Stimulated activated CD8-positive, alpha-beta memory T cell treated with anti-CD3 and anti-CD28 coated beads, Interleukin-4, amount 100 ng/mL, for 1 hour (primary cell): ENCODE data around the gene FAM81B.
"Not testable (repeated sequence)": the region's sequence is repeated elsewhere in the genome, so short reads cannot be mapped to it uniquely, and the experiment has no call there.

ENCODE experiments used
- DNase-seq, 2 donors: peaks; one replicate each; pipeline ENCODE4 v3.0.0-alpha.2; 2020; ENCODE audit warnings: low read depth in 2 of 2, low spot score in 1 of 2

The FAM81B gene, protein sequence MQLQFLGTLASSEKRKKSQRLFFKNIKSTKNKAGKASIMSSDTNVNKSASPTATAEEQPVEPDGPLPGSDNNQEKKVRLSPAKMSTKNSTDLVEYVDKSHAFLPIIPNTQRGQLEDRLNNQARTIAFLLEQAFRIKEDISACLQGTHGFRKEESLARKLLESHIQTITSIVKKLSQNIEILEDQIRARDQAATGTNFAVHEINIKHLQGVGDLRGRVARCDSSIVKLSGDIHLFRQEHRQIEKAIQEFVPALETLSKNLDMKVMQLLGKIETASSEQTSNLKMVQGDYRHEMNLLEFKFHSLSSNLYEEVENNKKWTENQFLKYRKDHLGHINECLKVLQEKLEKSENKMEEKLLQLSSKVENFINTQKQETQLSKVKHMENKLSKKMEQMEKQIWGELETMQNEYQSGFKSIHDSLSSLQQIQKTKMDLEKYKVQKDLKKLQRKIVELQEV

DNA sequence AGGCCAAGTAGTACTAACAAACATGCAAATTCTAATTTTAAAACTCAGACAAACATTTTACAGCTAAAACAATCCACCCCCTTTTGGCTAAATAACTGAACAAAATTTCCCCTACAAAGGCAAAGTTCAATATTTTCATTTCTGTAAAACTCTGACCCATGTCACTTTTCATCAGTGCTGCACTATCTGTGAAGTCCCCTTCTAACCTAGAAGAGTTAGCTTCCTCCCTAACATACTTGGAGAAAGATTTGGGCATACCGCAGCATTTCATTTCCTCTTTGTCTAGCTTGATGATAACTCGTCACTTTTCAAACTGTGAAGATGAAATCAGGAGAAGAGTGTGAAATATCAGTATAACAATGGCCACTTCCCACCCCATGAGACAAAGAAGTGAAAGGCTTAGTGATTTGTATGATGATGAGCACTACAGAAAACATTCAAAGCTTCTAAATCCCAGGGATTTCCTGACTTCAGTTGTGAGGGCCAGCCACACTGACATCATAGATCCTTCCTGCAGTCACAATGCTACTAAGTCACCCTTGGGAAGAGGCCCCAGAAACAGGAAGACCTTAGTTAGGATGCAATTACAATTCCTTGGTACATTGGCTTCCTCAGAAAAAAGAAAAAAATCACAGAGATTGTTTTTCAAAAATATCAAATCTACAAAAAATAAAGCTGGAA is at the start of gene FAM81B:
Gene FAM81B, plus strand, starts transcription at position 555 of the 681 bp plus-strand sequence. Its CDS starts 24 bp downstream, at position 579.
- DNase-seq = no peak

DNA sequence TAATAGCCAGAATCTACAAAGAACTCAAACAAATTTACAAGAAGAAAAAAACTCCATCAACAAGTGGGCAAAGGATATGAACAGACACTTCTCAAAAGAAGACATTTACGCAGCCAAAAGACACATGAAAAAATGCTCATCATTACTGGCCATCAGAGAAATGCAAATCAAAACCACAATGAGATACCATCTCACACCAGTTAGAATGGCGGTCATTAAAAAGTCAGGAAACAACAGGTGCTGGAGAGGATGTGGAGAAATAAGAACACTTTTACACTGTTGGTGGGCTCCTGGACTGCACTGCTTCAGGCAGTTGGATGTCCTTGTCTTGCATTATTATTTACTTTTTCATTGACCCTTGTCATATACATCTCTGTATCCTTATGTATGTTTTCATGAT is 49.7 kb upstream of the FAM81B start:
- not testable (repeated sequence) for DNase-seq

DNA sequence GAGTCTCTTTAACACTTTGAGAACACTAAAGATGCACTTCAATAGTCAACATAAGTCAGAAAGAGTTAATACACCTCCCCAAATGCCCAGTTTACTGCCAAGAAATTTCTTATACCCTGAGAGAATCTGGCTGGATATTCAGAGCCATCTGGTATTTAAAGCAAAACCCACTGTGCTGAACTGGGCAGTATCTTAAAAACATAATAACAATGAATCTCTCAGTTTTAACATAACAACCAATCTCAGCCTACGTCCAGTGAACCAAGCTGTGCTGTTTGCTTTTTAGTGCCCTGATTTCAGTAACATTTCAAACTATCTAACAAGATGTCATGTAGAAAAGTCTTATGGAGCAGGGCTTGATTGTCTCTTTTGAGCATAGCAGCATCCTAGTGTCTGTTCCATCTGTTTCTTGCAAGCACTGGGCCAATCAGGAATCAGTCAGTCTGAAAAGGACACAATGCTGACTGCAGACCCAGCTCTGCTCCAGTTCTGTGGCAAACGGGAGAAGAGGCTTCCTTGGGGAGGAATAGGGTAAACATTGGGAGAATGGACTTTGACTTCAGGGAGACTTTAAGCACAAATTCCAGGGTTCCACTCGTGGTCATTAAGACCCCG is 43.6 kb upstream of the FAM81B start:
- DNase-seq = no peak

DNA sequence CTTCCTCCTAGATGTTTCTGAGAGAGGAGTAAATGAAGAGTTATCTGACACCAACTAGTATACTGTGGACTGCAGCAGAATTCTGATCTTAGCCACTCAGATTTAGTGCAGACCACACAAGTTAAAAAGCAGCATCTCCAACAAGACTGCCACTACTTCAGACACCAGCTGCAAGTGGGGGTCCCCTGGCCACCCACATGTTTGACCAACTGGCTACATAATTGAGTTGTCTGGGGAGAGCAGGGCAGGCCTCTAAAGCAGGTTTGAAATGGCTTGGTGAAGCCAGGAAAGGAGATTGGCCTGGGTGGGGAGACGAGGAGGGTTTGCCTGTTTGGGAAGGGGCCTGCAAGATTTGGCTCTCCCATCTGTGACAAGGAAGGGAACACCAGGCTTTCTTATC is 40.5 kb upstream of the FAM81B start:
- no peak for DNase-seq

DNA sequence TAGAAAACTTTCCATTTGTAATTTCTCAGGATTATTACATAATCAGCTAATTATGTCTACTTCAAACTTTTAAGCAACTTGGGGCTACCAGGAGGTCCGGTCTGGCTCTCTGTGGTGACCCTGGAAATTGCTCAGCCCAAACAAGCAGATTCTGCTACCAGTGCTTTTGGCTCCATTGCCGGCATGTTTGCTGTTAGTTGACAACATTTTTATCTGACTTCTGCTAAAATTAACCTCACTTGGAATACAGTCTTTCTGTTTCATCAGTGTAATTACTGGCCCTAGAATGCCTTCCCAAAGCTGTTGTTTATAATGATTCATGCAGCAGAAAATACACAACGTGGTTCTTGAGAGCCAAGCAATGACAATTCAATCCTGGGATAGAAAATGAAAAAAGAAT is 38.5 kb upstream of the FAM81B start:
- no peak for DNase-seq

DNA sequence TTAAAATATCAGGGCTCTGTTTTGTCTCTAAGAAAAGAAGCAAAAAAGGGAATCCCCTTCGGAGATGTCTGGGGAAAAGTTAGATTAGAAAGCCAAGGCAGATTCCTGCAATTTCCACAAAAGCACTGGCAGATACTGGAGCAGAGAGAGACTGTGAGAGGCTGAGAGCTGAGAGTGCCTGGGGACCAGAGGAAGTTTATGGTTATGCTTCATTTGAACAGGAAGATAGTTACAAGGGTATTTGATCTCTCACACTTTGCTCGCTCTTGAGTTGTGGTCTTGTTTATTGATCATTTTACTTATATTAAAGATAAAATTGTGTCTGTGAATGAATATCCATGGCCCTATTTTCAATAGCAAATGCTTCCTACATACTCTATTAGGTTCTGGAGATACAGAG is 32.8 kb upstream of the FAM81B start:
- no peak for DNase-seq

DNA sequence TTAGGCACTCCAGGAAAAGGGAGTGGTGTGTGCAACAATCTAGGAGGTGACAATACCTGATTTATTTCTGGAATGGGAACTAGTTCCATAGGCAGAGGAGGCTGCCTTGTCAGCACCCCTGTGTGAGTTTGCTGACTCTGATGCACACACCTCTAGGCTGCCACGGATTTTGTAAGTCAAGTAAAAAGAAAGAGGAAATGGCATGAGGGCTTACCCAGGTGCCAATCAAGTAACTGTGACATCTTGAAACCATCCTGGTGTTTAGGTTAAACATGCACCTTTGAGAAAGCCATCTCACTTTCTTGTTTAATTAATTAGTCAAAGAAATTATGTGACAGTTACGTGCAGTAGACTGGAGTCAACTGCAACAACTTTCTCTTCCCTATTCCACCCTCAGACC is 32.3 kb upstream of the FAM81B start:
- no peak for DNase-seq

DNA sequence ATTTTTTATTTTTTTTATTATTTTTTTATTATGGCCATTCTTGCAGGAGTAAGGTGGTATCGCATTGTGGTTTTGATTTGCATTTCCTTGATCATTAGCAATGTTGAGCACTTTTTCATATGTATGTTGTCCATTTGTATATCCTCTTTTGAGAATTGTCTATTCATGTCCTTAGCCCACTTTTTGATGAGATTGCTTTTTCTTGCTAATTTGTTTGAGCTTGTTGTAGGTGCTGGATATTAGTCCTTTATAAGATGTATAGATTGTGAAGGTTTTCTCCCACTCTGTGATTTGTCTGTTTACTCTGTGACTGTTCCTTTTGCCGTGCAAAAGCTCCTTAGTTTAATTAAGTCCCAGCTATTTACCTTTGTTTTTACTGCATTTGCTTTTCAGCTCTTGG is 30.5 kb upstream of the FAM81B start:
- DNase-seq = not testable (repeated sequence)

DNA sequence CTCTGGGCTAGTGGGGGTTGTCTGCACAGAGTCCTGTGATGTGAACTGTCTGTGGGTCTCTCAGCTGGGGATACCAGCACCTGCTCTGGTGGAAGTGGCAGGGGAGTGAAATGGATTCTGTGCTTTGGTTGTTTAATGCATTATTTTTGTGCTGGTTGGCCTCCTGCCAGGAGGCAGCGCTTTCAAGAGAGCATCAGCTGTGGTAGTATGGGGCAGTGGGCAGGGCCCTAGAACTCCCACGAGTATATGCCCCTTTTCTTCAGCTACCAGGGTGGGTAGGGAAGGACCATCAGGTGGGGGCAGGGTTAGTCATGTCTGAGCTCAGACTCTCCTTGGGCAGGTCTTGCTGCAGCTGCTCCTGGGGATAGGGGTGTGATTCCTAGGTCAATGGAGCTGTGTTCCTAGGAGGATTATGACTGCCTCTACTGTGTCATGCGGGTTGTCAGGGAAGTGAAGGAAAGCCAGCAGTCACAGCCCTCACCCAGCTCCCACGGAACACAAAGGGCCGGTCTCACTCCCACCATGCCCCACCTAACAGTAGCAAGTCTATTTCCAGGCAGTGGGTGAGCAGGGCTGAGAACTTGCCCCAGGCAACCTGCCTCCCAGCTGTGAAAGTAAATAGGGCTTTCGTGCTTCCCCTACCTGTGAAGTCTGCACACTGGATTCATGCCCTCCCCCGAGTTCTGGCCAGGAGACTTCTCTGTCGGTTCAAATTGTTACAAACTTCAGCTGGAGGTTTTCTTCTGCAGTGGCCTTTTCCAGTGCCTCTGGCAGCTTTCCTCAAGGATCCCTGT is 25.7 kb upstream of the FAM81B start:
- DNase-seq = no peak

DNA sequence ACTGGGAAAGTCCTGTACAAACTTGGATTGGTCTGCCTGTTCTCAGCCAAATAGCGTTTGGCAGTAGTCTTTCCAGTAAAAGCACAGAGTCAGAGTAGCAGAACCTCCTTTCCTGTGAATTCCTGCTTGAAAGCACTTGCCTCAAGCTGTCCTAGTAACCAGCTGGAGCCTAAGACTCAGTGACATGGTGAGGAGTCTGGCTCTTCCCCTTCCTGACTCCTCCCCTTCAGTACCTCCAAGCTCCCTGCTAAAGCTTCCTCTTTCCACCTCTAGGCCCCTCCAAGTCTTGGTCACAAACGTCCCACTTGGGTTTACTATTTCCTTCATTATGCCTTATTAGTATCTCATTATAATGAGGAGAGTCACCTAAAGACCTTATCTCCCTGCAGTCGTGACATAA is 21.4 kb upstream of the FAM81B start:
- DNase-seq = no peak

DNA sequence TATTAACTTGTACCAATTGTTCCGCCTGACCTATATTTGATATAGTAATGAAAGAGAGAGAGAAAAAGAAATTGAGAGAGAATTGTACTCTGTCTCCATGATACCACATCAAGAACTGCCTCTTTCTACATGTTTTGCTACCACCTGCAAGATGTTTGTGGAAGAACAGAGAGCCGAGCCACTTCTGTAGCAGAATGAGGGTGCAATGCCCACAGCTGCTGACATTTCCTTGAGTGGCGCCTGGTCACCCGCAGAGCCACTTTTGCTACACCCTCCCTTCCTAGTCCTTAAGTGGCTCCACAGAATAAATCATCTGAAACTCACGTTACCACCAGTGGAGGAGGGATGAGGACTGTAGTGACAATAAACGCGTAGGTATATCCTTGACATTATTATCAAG is 17.1 kb upstream of the FAM81B start:
- no peak for DNase-seq

DNA sequence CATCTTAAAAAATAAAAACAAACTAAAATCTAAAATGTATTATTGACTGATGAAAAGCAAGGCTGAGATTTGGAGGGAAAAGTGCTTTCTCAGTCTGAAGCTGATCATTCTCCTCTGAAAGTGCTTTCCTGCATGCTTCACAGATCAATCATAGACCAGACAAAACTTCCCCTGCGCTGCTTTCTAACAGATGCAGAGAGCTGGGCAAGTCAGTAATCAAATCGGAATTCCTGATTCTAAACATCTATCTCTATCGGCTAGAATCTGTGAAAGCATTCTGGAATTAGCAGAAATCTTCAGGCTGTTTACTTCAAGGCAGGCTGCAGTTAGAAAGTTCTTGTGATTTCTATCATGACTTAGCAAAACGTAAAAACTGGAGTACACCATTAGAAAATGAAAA is 15.6 kb upstream of the FAM81B start:
- no peak for DNase-seq

DNA sequence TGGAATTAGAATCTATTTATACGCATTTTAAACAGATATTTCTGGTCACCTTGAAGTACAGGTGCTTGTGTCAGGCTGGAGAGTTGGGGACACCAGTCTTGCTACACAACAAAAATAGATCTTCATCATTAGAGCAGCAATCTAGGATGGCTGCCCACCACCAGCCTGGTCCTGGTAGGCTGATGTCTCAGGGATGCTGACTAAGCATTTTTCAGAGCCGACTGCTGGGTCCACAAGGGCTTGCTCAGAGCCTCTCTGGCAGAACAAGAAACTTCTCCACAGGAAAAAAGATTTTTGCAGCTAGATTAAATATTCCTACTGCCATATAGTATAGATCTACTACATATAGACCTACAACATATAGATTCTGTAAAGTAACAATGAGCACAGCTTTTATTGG is 12.0 kb upstream of the FAM81B start:
- no peak for DNase-seq

DNA sequence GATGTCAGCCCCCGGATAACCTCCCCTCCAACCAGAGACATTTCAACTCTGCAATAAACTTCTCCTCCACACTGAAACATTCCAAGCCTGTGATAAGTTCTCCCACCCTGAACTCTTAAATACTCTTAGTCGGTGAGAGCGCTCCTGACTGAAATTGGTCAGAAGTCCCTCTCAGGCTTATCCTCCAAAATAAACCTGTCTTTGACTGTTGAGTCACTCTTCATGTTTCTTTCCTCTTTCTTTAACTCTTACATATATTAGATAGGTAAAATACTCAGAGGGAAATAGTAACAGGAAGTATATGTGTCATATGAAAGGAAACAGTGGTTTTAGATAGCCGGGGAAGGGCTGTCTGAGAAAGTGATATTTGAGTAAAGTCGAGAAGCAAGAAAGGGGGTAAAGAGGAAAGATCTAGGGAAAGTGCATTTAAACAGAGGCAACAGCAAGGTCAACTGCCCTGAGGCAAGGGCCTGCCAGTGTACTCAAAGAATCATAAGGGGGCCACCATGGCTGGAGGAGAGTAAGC is 11.0 kb upstream of the FAM81B start:
- DNase-seq = no peak

DNA sequence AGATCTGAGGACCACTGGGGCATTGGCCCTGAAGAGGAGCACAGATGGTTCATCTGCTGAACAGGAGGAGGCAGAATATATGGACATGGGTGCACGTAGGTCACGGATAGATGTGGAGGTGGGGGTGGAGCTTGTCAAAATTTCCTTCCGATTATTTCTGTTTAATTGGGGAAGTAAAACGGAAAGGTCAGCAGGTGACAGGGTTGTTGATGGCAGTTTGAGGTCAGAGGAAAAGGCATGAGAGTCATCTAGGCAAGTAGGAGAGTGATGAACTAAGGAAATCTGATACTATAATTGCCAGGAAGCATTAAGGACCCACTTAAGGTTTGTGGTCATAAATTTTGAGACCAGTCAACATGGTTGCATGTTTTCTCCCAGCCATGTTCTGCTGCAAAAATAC is 8.4 kb upstream of the FAM81B start:
- no peak for DNase-seq

DNA sequence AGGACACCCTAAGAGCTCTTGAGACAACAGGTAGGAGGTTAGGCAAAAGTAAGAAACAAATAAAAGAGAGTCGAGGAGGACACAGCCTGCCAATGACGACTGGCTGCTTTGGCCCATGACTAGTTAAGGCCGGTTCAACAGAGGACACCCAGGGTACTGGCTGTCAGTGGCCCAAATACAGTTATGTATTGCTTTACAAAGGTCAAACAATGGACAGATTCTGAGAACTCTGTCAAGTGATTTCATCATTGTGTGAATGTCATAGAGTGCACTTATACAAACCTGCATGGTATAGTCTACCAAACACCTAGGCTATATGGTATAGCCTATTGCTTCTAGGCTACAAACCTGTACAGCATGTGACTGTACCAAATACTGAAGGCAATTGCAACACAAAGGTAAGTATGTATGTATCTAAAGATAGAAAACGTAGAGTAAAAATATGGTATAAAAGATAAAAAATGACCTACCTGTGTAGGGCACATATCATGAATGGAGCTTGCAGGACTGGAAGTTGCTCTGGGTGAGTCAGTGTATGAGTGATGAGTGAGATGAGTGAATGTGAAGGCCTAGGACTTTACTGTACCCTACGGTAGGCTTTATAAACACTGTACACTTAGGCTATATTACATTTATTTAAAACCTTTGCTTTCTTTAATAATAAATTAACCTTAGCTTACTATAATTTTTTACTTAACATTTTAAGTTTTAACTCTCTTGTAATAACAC is 6.5 kb upstream of the FAM81B start:
- no peak for DNase-seq

DNA sequence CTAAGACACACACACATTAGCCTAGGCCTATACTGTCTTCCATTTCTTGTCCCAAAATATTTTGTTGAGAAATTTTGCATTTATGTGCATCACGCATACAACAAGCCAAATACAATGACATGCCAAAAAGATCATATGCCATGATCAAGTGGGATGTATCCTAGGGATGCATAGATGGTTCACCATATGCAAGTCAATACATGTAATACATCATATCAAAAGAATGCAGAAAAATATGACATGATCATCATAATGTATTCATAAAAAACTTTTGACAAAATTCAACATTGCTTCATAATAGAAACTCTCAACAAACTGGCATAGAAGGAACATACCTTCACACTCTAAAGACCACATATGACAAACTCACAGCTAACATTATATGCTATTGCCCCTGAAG is 5.8 kb upstream of the FAM81B start:
- DNase-seq = no peak

DNA sequence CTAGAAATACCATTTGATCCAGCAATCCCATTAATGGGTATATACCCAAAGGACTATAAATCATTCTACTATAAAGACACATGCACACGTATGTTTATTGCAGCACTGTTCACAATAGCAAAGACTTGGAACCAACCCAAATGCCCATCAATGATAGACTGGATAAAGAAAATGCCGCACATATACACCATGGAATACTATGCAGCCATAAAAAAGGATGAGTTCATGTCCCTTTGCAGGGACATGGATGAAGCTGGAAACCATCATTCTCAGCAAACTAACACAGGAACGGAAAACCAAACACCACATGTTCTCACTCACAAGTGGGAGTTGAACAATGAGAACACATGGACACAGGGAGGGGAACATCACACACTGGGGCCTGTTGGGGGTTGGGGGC is 799 bp downstream of the FAM81B start:
- DNase-seq = not testable (repeated sequence)

DNA sequence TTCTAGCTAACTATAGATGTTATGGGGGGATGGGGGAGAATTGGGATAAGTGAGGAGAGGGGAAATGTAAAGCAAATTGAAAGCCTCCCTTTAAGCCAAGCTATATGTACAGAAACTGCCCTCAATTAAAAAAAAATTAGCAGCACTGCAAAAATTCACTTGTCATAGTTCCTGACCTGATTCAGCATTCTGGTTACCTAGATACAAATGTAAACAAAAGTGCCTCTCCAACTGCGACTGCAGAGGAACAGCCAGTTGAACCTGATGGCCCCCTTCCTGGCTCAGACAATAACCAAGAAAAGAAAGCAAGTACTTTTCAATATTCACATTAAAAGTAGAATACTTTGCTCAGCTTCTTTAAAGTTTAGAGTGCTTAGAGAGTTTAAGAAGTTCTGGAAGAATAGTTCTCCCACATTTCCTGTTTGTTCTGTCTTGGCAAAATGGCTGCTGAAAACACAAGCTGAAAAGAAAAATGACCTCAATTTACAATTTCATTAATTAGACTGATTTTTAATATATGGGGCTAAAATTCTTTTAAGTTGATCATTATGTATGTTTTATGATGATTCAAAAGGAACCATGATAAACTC is 1.5 kb downstream of the FAM81B start:
- DNase-seq = no peak

DNA sequence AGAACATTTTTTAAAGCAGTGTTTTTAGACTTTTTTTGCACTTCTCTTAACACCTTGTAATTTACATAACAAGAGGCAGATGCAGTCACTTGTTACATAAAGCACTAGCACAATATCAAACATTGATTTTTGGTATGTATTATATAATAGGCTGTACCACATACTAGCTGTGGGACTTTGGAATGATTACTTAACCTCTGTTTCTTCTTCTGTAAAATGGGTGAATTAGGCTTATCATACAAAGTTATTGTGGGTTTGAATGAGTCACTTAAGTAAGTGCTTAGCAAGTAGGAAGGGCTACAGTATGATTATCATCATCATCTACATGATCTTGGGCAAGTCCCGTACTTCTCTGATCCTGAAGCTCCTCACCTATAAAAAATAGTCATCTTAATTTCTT is 2.1 kb downstream of the FAM81B start:
- DNase-seq = no peak
